Stimulated activated CD8-positive, alpha-beta memory T cell treated with anti-CD3 and anti-CD28 coated beads, Interleukin-12 subunit alpha, Interleukin-12 subunit beta, amount 100 ng/mL, for 4 hours (primary cell): Measurements from ENCODE around the gene ZNF587.
"Not testable (repeated sequence)": the region's sequence is repeated elsewhere in the genome, so short reads cannot be mapped to it uniquely, and the experiment has no call there.

ENCODE experiments used
- DNase-seq: peaks from one replicate; pipeline ENCODE4 v3.0.0-alpha.2; 2020; ENCODE audit warnings: low read depth

The ZNF587 gene

DNA sequence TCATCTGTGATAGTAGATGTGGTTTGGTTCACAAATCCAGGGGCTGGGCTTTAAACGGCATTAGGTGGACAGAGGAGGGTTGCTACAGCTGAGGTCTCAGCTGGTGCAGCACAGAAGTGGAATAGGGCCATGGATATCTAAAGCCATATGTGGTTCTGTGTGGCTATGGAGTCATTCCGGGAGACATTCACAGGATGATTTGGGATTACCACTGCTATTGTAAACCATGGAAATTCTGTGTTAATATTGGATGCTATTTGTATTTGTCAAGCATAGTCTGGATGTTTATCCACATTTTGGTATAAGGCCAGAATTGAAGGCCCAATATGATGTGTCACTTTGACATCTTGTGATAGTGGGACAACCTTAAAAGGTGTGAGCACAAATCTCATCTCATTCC lies 26.5 kb upstream of the ZNF587 start:
- not testable (repeated sequence) for DNase-seq

GRCh38 chr19:57823608-57824007 lies 26.1 kb upstream of the ZNF587 start:
- not testable (repeated sequence) for DNase-seq

DNA sequence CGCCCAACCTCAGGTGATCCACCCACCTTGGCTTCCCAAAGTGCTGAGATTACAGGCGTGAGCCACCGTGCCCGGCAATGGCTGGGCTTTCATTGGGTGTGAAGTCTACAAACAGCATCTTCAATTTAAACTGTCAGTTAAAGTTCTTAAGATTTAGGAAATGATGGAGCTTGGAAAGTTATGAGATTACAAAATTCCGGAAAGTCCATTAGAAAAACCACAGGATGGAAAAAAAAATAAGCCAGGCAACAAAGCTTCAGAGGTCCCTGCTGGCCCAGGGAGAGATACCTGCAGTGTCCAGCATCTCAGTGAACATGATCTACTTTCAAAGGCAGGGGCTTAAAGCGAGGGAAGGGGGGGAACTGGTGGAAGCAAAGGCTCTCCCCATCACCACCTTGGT lies 24.1 kb upstream of the ZNF587 start:
- no peak for DNase-seq

DNA sequence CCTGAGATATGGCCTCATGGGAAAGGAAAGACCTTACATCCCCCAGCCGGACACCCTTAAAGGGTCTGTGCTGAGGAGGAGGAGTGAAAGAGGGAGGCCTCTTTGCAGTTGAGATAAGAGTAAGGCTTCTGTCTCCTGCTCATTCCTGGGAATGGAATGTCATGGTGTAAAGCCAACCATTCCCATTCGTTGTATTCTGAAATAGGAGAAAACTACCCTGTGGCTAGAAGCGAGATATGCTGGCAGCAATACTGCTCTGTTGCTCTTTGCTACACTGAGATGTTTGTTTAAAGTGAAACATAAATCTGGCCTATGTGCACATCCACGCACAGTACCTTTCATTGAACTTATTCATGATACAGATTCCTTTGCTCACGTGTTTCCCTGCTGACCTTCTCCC lies 20.3 kb upstream of the ZNF587 start:
- no peak for DNase-seq

GRCh38 chr19:57830071-57830602 lies 19.5 kb upstream of the ZNF587 start, which contains the start of gene ZNF587B:
Gene ZNF587B, plus strand, starts transcription at chr19:57830299. Its CDS starts 230 bp downstream, at chr19:57830529.
- DNase-seq = no peak

GRCh38 chr19:57836991-57837390 lies 12.7 kb upstream of the ZNF587 start:
- not testable (repeated sequence) for DNase-seq

DNA sequence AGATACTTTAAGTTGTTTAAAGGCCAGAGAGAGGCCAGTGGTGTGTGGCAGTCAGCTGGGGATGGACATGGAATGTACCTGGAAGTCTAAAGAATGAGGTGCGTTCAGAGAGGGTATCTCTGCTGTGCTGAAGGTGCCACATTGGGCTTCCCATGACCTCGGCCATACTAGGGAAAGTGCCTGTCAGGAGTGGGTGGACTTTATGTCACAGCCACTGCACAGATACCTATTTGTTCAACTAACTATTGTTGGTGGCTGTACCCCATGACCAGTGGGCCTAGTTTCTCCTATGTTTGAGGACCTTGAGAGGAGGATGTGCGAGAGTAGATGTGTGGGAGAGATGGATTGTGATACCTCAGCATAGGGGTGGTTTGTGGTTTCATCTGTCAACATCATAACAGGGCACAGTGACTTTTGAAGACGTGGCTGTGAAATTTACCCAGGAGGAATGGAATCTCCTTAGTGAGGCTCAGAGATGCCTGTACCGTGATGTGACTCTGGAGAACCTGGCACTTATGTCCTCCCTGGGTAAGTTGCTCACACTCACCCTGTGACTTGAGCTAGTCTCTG lies 11.0 kb upstream of the ZNF587 start:
- DNase-seq = not testable (repeated sequence)

- no peak for DNase-seq
Measured at GRCh38 chr19:57841122-57841763, 8.4 kb upstream of the ZNF587 start.

DNA sequence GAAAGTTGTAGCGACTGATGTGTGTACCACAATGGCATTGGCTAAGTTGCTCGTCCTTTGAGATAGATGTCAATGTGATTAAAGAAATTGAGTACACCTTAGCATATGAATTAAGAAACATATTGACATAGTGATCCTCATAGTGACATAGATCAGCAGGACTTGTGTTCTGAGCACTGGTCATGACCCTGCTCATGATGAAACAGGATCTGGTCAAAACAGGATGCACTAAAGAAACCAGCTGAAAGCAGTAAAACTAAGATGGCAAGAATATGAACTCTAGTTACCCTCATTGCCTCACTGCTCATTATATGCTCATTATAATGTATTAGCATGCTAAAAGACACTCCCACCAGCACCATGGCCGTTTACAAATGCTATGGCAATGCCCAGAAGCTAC lies 2.5 kb upstream of the ZNF587 start:
- not testable (repeated sequence) for DNase-seq

DNA sequence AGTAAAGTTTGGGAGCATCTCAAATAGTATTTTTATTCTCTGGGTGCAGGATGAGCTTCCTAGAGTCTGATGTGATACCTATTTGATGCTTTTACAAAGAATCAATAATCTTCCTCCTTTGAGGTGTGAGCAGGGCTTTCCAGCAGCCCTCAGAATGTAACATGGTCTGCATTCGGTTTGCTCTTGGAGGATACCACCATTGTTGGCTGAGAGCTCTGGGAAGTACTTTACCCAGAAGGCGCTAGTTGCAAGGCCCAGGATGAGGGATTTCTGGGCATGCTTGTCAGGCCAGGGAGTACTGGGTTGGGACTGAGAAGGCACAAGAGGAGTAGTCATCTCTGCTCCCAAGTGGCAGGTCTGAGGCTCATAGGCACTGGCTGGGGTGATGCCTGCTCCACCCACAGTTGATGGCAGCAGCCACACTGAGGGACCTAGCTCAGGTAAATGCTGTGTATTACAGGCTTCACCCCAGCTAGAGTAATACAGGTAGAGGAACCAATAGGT lies 445 bp upstream of the ZNF587 start:
- not testable (repeated sequence) for DNase-seq

DNA sequence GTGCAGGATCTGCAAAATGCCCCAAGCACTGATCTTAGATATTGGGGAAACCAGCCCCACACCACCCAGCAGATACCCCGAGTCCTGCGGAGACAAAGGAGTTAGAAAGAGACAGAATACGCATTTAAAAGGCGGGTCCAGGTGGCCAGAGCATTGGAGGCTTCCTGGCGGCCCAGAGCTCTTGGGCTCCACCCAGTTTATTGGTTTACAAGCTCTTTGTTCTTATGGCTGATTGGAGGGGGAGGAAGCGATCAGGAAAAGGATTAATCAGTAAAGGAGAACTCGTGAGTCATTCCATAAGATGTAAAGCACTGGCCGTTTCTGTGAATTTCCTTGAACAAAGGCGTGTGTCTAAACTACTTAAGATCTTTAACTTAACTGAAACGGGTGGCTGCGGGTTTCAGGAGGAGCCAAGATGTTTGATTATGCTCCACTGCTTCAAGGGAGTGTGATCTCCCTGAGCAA lies 926 bp downstream of the ZNF587 start:
- DNase-seq = no peak

DNA sequence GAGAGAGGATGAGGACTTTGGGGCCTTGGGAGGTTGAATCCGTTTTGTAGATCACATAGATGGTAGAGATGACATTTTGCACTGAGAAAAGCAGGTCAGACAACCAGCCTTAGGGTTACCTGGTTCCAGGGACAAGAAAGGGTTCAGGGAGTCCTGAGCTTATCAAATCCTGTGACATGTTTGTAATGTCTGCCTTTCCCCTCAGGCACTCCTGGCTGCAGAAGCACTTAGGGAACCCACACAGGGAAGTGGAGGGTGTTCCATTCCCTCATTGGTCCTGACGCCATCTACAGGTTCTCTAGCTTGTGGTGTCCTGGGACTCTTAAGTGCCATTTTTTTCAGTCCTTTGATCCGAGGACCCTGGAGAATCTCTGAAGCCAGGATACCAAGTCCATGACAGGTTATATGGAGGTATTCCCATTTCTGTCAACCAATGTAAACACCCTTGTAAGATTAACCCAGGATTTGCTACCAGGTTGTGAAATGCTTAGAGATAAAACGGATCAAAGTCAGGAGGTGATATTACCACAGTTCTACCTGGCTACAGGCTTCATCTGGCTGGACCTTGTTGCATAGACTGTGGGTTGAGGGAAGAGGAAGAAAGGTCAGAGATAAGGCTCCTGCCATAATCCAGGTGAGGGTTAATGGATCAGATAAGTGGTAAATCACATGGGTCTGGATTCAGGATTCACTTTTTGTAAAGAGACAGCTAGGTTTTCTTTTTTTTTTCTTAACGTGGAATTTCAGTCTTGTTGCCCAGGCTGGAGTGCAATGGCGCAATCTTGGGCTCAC lies 2.3 kb downstream of the ZNF587 start:
- not testable (repeated sequence) for DNase-seq

DNA sequence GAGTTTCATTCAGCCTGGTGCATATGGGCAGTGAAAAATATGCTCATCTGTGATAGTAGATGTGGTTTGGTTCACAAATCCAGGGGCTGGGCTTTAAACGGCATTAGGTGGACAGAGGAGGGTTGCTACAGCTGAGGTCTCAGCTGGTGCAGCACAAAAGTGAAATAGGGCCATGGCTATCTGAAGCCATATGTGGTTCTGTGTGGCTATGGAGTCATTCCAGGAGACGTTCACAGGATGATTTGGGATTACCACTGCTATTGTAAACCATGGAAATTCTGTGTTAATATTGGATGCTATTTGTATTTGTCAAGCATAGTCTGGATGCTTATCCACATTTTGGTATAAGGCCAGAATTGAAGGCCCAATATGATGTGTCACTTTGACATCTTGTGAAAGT lies 4.5 kb downstream of the ZNF587 start:
- DNase-seq = not testable (repeated sequence)

- not testable (repeated sequence) for DNase-seq
Measured at GRCh38 chr19:57862351-57862750, 12.7 kb downstream of the ZNF587 start.

DNA sequence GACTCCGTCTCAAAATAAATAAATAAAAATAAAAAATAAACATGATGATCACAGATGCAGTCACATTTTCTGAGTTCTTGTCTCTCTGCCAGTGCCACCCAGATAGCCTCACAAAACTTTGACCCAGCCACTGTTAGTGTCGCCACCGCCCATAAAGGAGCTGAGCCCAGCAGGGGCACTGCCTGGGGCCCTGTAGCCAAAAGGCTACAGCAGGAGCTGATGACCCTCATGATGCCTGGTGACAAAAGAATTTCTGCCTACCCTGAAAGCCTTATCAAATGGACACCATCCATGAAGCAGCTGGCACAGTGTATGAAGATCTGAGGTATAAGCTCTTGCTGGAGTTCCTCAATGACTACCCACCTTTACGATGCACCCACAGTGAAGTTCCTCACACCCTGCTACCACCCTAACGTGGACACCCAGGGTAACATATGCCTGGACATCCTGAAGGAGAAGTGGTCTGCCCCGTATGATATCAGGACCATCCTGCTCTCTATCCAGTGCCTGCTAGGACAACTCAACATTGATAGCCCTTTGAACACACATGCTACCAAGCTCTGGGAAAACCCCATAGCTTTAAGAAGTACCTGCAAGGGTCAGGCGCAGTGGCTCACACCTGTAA lies 18.3 kb downstream of the ZNF587 start:
- DNase-seq = no peak

DNA sequence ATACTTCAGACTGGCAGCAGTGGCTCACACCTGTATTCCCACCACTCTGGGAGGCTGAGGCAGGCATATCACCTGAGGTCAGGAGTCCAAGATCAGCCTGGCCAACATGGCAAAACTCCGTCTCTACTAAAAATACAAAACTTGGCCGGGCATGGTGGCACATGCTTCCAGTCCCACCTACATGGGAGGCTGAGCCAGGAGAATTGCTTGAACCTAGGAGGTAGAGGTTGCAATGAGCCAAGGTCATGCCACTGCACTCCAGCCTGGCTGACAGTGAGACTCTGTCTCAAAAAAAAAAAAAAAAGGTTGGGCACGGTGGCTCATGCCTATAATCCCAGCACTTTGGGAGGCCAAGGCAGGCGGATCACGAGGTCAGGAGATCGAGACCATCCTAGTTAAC lies 20.0 kb downstream of the ZNF587 start:
- DNase-seq = not testable (repeated sequence)

DNA sequence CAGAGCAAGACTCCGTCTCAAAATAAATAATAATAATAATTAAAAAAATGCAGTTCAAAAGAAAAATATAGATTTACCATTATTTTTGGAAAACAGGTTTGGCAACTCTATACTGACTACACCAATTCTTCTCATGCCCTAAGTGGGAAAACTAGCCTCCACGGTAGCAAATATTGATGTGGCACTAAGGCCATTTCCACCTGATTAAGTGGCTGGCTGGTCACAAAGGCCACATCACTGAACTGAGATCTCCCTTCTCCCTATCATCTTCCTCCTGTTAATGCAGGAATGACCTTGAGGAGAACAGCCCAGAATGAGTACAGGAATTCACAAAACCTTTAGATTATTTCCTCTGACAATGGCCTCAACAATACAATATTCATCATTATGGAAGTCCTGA lies 20.6 kb downstream of the ZNF587 start:
- DNase-seq = no peak

DNA sequence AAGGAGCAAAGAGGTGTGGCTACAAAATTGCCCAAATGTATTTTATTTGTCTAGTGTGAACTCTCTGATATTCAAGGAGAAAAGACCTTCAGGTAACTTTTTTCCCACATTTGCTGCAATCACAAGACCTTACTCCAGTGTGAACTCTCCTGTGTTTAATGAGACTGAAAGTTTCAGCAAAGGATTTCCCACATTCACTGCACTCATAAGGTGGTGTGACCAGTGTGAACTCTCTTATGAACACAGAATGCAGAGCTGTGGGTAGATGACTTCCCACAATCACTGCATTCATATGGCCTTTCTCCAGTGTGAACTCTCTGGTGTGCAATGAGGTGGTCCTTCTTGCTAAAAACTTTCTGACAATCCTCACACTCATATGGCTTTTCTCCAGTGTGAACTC lies 22.8 kb downstream of the ZNF587 start:
- no peak for DNase-seq

DNA sequence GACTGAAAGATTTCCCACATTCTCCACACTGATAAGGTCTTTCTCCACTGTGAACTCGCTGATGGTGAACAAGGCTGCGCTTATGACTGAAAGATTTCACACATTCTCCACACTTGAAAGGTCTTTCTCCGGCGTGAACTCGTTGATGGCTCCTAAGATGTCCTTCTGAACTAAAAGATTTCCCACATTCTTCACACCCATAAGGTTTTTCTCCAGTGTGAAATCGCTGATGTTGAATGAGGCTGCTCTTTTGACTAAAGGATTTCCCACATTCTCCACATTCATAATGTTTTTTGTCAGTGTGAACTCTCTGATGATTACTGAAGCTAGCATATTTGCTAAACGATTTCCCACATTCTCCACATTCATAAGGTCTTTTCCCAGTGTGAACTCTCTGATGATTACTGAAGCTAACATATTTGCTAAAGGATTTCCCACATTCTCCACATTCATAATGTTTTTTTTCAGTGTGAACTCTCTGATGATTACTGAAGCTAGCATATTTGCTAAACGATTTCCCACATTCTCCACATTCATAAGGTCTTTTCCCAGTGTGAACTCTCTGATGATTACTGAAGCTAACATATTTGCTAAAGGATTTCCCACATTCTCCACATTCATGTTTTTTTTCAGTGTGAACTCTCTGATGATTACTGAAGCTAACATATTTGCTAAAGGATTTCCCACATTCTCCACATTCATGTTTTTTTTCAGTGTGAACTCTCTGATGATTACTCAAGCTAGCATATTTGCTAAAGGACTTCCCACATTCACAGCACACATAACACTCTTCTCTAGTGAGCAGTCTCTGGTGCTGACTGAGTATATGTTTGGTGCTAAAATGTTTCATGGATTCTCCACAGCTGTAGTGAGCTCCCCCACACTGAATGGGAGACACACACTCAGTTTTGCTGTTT lies 24.5 kb downstream of the ZNF587 start:
- not testable (repeated sequence) for DNase-seq

DNA sequence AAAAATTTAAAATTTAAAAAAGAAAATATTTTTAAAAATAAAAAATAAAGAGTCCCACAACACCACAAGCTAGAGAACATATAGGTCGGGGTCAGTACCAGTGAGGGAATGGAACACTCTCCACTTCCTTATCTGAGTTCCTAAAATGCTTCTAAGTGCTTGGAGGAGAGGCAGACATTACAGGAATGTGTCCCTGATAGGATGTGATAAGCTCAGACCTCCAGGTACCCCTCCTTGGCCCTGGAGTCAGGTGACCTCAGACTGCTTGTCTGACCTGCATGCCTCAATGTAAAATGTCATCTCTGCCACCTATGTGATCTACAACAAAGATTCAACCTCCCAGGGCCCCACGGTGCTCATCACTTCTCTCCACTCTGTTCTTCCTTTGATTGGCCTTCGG lies 36.4 kb downstream of the ZNF587 start:
- DNase-seq = no peak
